ENCODE data around the gene MOCOS. TPM values are rescaled to one million over a fixed set of nuclear protein-coding genes. Genes with fewer than 3 reads are reported as not detected.

MOCOS gene
- total and polyA plus RNA-seq, 4 donors, result 1.9 to 27.0 (median 17.0) TPM

GRCh38 chr18:36177913-36178312, 9.4 kb upstream of the MOCOS start:
- Histone ChIP-seq H3K27ac (ENCODE audit: low read depth in 1 of 2, low read length in 2 of 2) (peak overlapping the region in 1 of 2 donors; percentile 5), H3K4me1 (ENCODE audit: control insufficient read depth in 4 of 4, insufficient read depth in 4 of 4, low read length in 3 of 4) (peaks cover 2 to 35% (median 14%) of the 10 kb centered on the region in 4 donors), H3K9me3 (ENCODE audit: control insufficient read depth in 4 of 4, low read length in 3 of 4) (no peaks in the 10 kb centered on the region), H3K9ac (ENCODE audit: low read depth in 1 of 2, low read length in 2 of 2) (no peak overlapping the region), H3K36me3 (ENCODE audit: control insufficient read depth in 4 of 4, insufficient read depth in 3 of 4, low read depth in 1 of 4, low read length in 3 of 4) (peaks cover 2 to 11% (median 8%) of the 10 kb centered on the region in 4 donors), H3K4me3 (ENCODE audit: low read depth in 1 of 3, low read length in 3 of 3) (no peak overlapping the region), H3K27me3 (ENCODE audit: control insufficient read depth in 4 of 4, insufficient read depth in 4 of 4, low read length in 3 of 4) (no peaks in the 10 kb centered on the region)
- WGBS, result 89% methylated on average over 3 of the region's 3 CpGs
- no peak for DNase-seq (ENCODE audit: low spot score)
- TF ChIP-seq ATF3 (IDR thresholded peaks at IDR 0.05) (no peak), FOXA1 (IDR thresholded peaks at IDR 0.05) (no peak), GABPA (IDR thresholded peaks at IDR 0.05 in 1 of 2, conservative IDR thresholded peaks at IDR 0.05 in 1 of 2) (no peak), EGR1 (IDR thresholded peaks at IDR 0.05; ENCODE audit: low read depth in 2 of 2) (no peak), CTCF (IDR thresholded peaks at IDR 0.05; ENCODE audit: low read depth, low read length, missing input control) (no peak), FOXA2 (IDR thresholded peaks at IDR 0.05) (no peak), YY1 (IDR thresholded peaks at IDR 0.05) (no peak), NR2F2 (IDR thresholded peaks at IDR 0.05) (no peak), SP1 (IDR thresholded peaks at IDR 0.05) (no peak), HNF4A (conservative IDR thresholded peaks at IDR 0.05) (no peak), MAX (IDR thresholded peaks at IDR 0.05) (no peak), ZBTB33 (IDR thresholded peaks at IDR 0.05) (no peak), JUND (IDR thresholded peaks at IDR 0.05) (no peak), TAF1 (conservative IDR thresholded peaks at IDR 0.05) (no peak), RAD21 (IDR thresholded peaks at IDR 0.05) (no peak), HNF4G (IDR thresholded peaks at IDR 0.05) (no peak), REST (IDR thresholded peaks at IDR 0.05) (no peak)

Measured in liver (tissue), 9 donors.